Activated CD8-positive, alpha-beta memory T cell treated with anti-CD3 and anti-CD28 coated beads for 48 hours (primary cell): Measurements from ENCODE around the gene MOAP1.
"Not testable (repeated sequence)": the region's sequence is repeated elsewhere in the genome, so short reads cannot be mapped to it uniquely, and the experiment has no call there.

ENCODE experiments used
- DNase-seq, 3 experiments: peaks; one replicate each; pipeline ENCODE4 v3.0.0-alpha.2; 2020; ENCODE audit warnings: low read depth in 2 of 3, low spot score in 2 of 3

MOAP1 gene

DNA sequence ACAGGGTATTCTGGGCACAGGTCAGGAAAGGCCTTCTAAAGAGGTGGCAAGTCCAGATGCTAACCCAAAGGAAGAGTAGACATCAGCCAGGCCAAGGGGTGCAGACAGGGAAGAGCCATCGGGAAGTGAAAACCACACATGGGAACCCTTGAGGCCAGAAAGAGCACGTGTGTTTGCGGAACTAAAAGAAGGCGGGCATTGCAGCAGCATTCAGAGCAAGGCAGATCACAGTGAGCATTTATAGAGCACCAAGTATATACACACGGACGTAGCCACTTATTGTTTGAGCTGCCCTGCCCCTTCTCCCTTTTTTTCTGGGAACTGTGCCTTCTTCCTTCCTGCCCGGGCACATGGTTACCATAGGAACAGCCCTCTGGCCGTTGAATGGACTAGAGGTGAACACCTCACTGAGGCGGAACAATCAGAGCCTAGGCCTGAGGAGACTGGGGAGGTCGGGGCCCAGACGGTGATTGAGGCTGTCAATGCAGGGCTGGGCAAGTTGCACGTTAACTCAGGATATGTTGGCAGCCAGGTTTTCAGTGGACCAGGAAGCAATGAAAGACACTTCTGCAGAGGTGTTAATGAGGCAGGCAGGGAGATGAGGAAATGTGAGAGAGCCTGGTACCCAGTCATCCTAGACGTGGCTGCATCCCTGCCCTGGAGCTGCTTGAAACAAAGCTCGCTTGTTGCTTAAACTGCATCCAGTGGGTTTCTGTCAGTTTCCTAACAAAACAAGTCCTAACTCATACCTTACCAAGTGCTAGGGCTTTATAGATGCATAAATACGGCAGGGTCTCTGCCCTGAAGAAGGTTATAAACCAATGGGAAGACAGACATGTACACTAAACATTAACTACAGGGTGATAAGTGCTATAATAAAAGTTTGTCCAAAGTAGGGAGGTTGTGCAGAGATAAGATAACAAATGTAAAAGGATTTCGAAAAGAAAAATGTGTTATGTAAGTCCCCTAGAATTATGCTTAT is 34.2 kb downstream of the MOAP1 start:
- no peak for DNase-seq

DNA sequence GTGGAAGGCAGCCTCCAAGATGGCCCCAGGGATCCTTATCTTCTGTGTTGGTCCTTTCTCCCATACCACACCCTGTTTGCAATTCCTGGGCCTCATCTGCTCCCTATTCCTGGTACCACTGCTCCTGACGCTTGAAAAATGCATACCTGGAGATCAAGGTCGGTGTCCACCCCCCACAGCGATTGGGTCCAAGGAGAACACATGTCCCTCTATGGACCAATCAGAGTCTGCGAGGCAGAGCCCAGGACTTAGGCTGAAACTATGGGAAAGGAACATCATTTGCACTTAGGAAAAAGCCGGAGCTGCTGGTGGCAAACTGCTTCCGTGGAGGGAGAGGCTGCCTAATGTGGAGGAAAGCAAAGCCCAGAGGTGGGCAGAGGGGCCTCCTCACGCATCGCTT is 35.7 kb downstream of the MOAP1 start:
- no peak for DNase-seq

DNA sequence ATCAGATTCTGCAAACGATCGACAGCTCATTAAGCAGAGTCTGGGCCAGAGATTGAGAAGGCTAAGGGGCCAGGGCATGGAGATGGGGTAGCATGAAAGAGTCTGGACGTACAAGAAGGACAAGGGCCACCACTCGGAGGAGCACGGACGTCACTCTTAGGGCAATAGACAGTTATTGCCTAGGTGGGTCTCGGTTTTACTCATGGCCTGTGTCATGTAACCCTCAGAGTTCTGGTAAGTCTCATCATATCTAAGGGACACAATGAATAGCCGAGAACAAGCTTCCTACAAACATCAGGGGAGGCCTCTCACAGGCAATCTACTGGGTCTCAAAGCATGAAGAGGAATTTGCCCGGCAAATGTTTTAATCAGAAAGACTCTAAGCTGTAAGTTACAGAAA is 38.6 kb downstream of the MOAP1 start:
- DNase-seq = no peak

DNA sequence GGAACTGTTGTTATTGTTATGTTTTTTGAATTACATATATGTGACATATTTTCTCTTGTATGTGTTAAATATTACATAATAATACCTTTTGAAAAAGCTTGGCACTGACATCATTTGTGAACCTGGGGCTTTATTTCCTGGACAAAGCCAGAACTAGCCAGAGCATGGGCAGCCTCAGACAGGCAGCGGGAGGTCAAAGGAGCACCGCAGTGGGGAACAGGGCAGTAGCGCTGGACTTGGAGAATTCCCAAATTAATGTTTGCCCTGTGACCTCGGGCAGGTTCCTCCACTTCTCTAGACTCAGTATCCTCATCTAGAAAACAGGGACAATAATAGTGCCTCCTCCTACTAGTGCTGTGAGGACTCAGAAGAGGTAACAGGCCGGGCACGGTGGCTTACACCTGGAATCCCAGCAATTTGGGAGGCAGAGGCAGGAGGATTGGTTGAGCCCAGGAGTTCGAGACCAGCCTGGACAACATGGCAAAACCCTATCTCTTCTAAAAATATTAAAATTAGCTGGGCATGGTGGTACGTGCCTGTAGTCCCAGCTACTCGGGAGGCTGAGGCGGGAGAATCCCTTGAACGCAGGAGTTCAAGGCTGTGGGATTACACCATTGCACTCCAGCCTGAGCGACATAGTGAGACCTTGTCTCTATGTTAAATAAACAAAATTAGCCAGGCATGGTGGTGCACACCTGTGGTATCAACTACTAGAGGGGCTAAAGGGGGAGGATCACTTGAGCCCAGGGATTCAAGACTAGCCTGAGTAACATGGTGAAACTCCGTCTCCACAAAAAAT is 41.6 kb downstream of the MOAP1 start:
- DNase-seq = no peak

DNA sequence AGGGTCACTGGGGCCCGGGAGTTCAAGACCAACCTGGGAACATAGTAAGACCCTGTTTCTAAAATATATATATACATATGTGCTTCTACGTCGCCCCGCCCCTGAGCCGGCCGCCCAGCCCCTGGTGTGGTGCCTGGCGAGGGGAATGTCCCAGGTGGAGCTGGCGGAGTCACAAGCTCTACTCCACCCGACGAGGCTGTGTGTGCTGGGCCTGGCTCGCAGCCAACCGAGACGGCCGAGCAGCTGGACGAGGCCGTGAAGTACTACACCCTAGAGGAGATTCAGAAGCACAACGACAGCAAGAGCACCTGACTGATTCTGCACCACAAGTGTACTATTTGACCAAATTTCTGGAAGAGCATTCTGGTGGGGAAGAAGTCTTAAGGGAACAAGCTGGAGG is 46.8 kb downstream of the MOAP1 start:
- DNase-seq = no peak

DNA sequence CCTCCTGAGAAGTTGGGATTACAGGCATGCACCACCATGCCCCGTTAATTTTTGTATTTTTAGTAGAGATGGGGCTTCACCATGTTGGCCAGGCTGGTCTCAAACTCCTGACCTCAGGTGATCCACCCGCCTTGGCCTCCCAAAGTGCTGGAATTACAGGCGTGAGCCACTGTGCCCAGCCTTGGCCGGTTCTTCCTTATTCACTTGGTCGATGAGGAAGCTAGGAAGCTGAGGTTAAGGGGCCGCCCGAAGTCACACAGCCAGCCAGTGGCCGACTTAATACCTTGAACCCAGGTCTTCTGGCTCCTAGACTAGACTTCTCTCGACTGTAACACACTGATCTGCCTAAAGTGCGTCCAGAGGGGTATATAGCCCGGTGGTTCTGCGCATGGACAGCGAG is 48.2 kb downstream of the MOAP1 start:
- not testable (repeated sequence) for DNase-seq

DNA sequence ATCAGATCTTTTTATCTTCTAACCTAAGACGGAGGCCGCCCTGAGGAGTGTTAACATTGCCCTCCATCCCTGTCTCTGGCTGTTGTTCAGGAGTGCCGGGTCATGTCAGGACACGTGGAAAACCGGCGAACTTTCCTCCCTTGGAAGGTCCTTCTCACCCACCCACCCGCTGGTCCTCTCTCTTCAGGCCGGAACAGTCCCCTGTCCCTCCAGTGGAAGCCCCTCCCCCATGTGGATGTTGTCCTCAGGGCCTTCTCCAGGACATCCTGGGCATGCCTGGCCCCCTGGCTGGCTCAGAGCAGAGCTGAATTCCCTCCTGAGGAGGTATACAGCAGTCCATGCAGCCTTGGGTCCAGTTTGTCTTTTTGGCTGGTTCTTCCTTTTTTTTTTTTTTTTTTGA is 48.7 kb downstream of the MOAP1 start:
- no peak for DNase-seq

DNA sequence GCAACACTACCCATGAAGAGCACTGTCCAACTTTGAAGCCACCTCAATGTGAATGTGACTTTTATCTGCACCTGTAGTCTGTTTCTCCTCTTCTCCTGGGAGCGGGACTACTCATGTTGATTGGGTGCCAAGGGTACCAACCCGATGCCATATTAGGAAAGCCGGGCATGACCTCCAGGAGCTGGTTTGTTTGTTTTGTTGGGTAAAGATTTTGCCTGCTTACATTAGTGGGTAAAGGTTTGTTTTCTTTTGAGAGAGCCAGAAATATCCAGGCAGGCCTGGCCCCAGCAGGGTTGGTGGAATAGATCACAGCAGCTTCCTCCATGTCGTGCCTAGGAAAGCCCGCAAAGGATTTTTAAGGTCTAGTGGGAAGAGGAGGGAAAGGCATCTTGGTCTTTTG is 49.3 kb downstream of the MOAP1 start:
- no peak for DNase-seq

DNA sequence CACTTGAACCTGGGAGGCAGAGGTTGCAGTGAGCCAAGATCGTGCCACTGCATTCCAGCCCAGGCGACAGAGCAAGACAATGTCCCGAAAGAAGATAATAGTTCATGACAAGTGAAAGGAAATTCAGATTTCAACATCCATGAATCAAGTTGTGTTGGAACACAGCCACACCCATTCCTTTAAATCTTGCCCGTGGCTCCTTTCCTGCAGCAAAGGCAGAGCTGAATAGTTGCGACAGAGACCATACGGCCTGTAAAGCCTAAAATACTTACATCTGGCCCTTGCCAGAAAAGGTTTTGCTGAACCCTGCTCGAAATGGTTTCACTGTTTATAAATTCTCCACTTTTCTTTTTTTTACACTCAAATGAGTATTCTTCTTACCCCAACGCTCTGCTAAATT is 51.2 kb downstream of the MOAP1 start:
- no peak for DNase-seq

DNA sequence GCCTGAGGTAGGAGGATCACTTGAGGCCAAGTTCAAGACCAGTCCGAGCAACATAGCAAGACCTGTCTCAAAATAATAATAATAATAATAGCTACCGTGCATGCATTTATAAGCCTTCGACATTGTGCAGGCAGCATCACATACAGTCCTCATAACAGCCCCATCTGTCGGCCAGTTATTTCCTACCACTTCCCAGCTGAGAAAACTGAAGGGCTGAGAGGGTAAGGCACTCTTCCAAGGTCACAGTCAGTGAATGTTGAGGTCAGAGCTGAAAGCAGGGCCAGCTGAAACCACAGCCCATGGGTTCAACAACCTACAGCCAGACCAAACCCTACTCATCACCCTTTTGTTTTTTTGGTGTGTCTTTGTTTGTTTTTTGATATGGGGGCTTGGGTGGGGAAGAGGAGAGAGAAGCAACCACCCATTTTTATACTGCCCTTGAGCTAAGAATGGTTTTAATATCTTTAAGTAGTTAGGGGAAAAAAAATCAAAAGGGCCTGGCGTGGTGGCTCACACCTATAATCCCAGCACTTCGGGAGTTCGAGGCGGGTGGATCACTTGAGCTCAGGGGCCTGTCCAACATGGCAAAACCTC is 52.1 kb downstream of the MOAP1 start:
- DNase-seq = no peak
